CD14-positive monocyte (primary cell): ENCODE measurements around the gene GH1. TPM values are rescaled to one million over a fixed set of nuclear protein-coding genes. Genes with fewer than 3 reads are reported as not detected.
"Not testable (repeated sequence)": the region's sequence is repeated elsewhere in the genome, so short reads cannot be mapped to it uniquely, and the experiment has no call there.

Source experiments
- DNase-seq, 3 donors: peaks; one replicate each; pipeline ENCODE4 v3.0.0-alpha.2; 2011 to 2022
- H2AFZ ChIP-seq: 2 replicates; pipeline ENCODE4 v1.6.0; 2012; ENCODE audit warnings: mild to moderate bottlenecking, low read depth, low read length, inconsistent platforms; ENCODE audit not compliant: insufficient read depth, poor library complexity, severe bottlenecking
- H3K27ac ChIP-seq, 2 donors: 1 replicate in 1 of 2; 2 replicates in 1 of 2; pipeline ENCODE4 v1.5.1; 2012 to 2013; ENCODE audit warnings: low read length in 2 of 2, control low read depth in 1 of 2, inconsistent platforms in 1 of 2, low read depth in 1 of 2, mild to moderate bottlenecking in 1 of 2
- H3K27me3 ChIP-seq, 2 donors: one replicate each; pipeline versions ENCODE4 v1.6.0 to v1.6.1; 2011 to 2013; ENCODE audit warnings: low read length in 2 of 2; ENCODE audit not compliant: control insufficient read depth in 2 of 2, insufficient read depth in 2 of 2
- H3K36me3 ChIP-seq, 2 donors: replicated peaks in 1 of 2; 1 replicate in 1 of 2; 2 replicates in 1 of 2; pipeline versions ENCODE4 v1.5.1 to v1.6.1; 2012 to 2013; ENCODE audit warnings: low read length in 2 of 2, control low read depth in 1 of 2, inconsistent platforms in 1 of 2, mild to moderate bottlenecking in 1 of 2; ENCODE audit not compliant: insufficient read depth in 2 of 2, control insufficient read depth in 1 of 2
- H3K4me1 ChIP-seq, 2 donors: 1 replicate in 1 of 2; 2 replicates in 1 of 2; pipeline versions ENCODE4 v1.5.1 to v1.6.1; 2012 to 2013; ENCODE audit warnings: low read length in 2 of 2, control low read depth in 1 of 2, inconsistent platforms in 1 of 2, mild to moderate bottlenecking in 1 of 2, moderate library complexity in 1 of 2; ENCODE audit not compliant: insufficient read depth in 2 of 2, control insufficient read depth in 1 of 2
- H3K4me2 ChIP-seq: replicated peaks from 2 replicates; pipeline ENCODE3; 2012; ENCODE audit warnings: low read length, moderate library complexity, mild to moderate bottlenecking; ENCODE audit not compliant: poor library complexity, severe bottlenecking; ENCODE audit errors: extremely low read depth
- H3K4me3 ChIP-seq, 3 experiments: fragments of 200-600 bp in 1 of 3; sonication (generic) in 1 of 3; replicated peaks in 1 of 3; 1 replicate in 2 of 3; 2 replicates in 1 of 3; pipeline ENCODE4 v1.5.1; 2011 to 2013; ENCODE audit warnings: low read length in 3 of 3, mild to moderate bottlenecking in 3 of 3, control low read depth in 2 of 3, low read depth in 2 of 3, inconsistent platforms in 1 of 3, moderate library complexity in 1 of 3
- H3K79me2 ChIP-seq: 2 replicates; pipeline ENCODE4 v1.6.0; 2012; ENCODE audit warnings: mild to moderate bottlenecking, control low read depth, inconsistent platforms, low read length, moderate library complexity; ENCODE audit not compliant: insufficient read depth
- H3K9ac ChIP-seq: 2 replicates; pipeline ENCODE4 v1.6.0; 2017; ENCODE audit warnings: low read length, mild to moderate bottlenecking; ENCODE audit not compliant: insufficient read depth, poor library complexity, severe bottlenecking
- H3K9me3 ChIP-seq, 2 donors: replicated peaks in 1 of 2; 1 replicate in 1 of 2; 2 replicates in 1 of 2; pipeline versions ENCODE4 v1.5.1 to v1.6.1; 2012 to 2013; ENCODE audit warnings: low read length in 2 of 2, control low read depth in 1 of 2; ENCODE audit not compliant: control insufficient read depth in 1 of 2, insufficient read depth in 1 of 2
- H4K20me1 ChIP-seq: 2 replicates; pipeline ENCODE4 v1.6.0; 2012; ENCODE audit warnings: mild to moderate bottlenecking, low read length, control low read depth, moderate library complexity; ENCODE audit not compliant: insufficient read depth
- H3K27ac Mint-ChIP-seq, 7 donors: one replicate each; pipeline ENCODE4 v1.8.0; 2020; ENCODE audit warnings: mild to moderate bottlenecking in 7 of 7, mixed read lengths in 7 of 7, moderate library complexity in 6 of 7, inconsistent platforms in 2 of 7
- H3K27me3 Mint-ChIP-seq, 3 donors: one replicate each; pipeline ENCODE4 v1.8.0; 2021 to 2022; ENCODE audit warnings: low read depth in 3 of 3, mild to moderate bottlenecking in 3 of 3, mixed read lengths in 3 of 3, moderate library complexity in 3 of 3, inconsistent platforms in 1 of 3
- H3K36me3 Mint-ChIP-seq, 2 donors: one replicate each; pipeline ENCODE4 v1.8.0; 2020; ENCODE audit warnings: mixed read lengths in 2 of 2, inconsistent platforms in 1 of 2, mild to moderate bottlenecking in 1 of 2
- H3K4me1 Mint-ChIP-seq: one replicate; pipeline ENCODE4 v1.8.0; 2020; ENCODE audit warnings: mild to moderate bottlenecking, mixed read lengths
- H3K4me3 Mint-ChIP-seq, 2 donors: one replicate each; pipeline ENCODE4 v1.8.0; 2020; ENCODE audit warnings: mild to moderate bottlenecking in 2 of 2, mixed read lengths in 2 of 2, moderate library complexity in 1 of 2
- H3K9me3 Mint-ChIP-seq, 7 donors: one replicate each; pipeline ENCODE4 v1.8.0; 2020 to 2022; ENCODE audit warnings: mixed read lengths in 7 of 7, mild to moderate bottlenecking in 6 of 7, moderate library complexity in 6 of 7, inconsistent platforms in 2 of 7
- WGBS: methylation state at CpG from one replicate; pipeline ENCODE4 v1.1.5; 2013; ENCODE audit warnings: missing lambda C conversion rate; ENCODE audit not compliant: insufficient coverage; 5-methylcytosine and 5-hydroxymethylcytosine counted together
- intact Hi-C, 2 donors: fragments of 100-400 bp; cut with micrococcal nuclease; formaldehyde crosslinking; loops; one replicate each; pipeline versions ENCODE4 v1.15.0 to v1.15.1; 2023
- polyA plus RNA-seq, 3 donors: library from polyadenylated mRNA; depleted of rRNA in 1 of 3; unstranded in 2 of 3; stranded (reverse) in 1 of 3; fragments of 300-500 nt in 2 of 3; fragments of >200 nt in 1 of 3; fragmentation: Illumina TruSeq in 2 of 3; gene quantifications; 1 replicate in 2 of 3; 2 replicates in 1 of 3; pipeline ENCODE4 v1.2.3, GENCODE V29; 2012 to 2021
- TF ChIP-seq, protein P1 (sequence below): fragments of 200-600 bp; IDR thresholded peaks from one replicate; pipeline ENCODE4 v1.8.0; 2022; ENCODE audit warnings: antibody characterized with exemption, mild to moderate bottlenecking

GH1 gene
- polyA plus RNA-seq, 3 donors = not detected

GRCh38 chr17:63903787-63904201 is 14.8 kb downstream of the GH1 start:
- intact Hi-C loops = loop anchor here in 1 of 2 donors (5.0 kb wide), 1 partner anchor 44 kb away; no protein-coding TSS in a partner anchor
- H3K9me3 Mint-ChIP-seq, H3K9ac ChIP-seq, H3K27ac ChIP-seq, H3K4me3 Mint-ChIP-seq, H4K20me1 ChIP-seq, H3K79me2 ChIP-seq, H3K9me3 ChIP-seq, H3K4me2 ChIP-seq, H3K36me3 ChIP-seq, H3K4me1 ChIP-seq, H3K4me3 ChIP-seq, H2AFZ ChIP-seq, H3K4me1 Mint-ChIP-seq, H3K27me3 ChIP-seq, H3K36me3 Mint-ChIP-seq, H3K27me3 Mint-ChIP-seq: not testable (repeated sequence)
- peak overlapping the region in 1 of 7 donors; percentile 35 for H3K27ac Mint-ChIP-seq
- peak; percentile 6 to 31 (median 13) for DNase-seq
- WGBS = 50% methylated on average over 2 of the region's 5 CpGs
- TF ChIP-seq, protein P1, sequence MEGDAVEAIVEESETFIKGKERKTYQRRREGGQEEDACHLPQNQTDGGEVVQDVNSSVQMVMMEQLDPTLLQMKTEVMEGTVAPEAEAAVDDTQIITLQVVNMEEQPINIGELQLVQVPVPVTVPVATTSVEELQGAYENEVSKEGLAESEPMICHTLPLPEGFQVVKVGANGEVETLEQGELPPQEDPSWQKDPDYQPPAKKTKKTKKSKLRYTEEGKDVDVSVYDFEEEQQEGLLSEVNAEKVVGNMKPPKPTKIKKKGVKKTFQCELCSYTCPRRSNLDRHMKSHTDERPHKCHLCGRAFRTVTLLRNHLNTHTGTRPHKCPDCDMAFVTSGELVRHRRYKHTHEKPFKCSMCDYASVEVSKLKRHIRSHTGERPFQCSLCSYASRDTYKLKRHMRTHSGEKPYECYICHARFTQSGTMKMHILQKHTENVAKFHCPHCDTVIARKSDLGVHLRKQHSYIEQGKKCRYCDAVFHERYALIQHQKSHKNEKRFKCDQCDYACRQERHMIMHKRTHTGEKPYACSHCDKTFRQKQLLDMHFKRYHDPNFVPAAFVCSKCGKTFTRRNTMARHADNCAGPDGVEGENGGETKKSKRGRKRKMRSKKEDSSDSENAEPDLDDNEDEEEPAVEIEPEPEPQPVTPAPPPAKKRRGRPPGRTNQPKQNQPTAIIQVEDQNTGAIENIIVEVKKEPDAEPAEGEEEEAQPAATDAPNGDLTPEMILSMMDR = peak; percentile 61

- H3K4me1 Mint-ChIP-seq, H3K4me2 ChIP-seq, H3K4me3 Mint-ChIP-seq, H3K27me3 ChIP-seq, H3K27ac Mint-ChIP-seq, H3K36me3 Mint-ChIP-seq, H2AFZ ChIP-seq, H3K36me3 ChIP-seq, H3K27ac ChIP-seq, H3K4me1 ChIP-seq, H3K4me3 ChIP-seq, H3K27me3 Mint-ChIP-seq, H3K9ac ChIP-seq, H3K9me3 ChIP-seq, DNase-seq, H3K79me2 ChIP-seq, H4K20me1 ChIP-seq, H3K9me3 Mint-ChIP-seq: not testable (repeated sequence)
- 90% methylated on average over 2 of the region's 2 CpGs for WGBS
- intact Hi-C loops = loop anchor here in 1 of 2 donors (5.0 kb wide), 1 partner anchor 45 kb away; no protein-coding TSS in a partner anchor
These were observed 16.7 kb downstream of the GH1 start for GRCh38 chr17:63901971-63902370.

DNA sequence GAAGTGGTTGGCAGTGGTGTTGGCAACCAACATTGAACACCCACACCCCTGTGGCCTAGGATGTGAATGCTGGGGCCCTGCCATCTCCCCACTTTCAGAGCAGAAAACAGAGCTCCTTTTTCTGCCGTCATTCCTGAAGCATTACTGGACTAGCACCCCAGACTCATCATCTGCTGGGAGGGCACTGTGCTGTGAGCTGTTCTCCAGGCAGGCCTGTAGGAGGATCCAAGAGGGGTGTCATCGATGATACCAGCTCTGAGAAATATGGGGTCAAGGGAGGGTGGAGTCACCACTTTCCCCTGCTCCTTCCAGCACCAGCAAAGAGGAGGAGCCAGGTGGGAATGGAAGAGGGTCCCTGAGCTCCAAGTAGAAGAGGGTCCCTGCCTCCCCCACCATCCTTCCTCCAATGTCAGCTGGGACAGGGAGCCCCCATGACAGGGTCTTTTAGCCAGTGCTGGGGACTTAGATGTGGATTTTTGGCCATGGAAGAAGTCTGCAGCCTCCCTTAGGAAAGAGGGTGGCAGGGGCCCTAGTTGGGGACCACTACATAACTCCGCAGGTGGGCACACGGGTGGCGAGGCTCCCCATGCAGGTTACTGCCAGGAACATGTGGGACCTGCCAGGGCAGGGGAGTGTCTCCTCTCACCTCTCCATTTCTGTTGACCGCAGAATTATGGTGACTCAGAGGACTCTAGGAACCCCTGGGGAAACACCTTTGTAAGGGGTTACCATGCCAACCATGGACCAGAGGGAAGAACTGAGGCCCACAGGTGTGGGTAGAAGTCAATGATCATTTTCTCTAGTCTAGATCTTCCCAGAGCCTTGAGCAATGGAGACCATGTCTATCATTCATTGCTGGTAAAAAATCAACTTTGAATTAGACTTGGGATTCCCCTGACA is 19.5 kb downstream of the GH1 start:
- H3K9me3 ChIP-seq, DNase-seq, H3K4me2 ChIP-seq, H4K20me1 ChIP-seq, H3K27ac Mint-ChIP-seq, H3K4me3 ChIP-seq, H3K4me3 Mint-ChIP-seq, H3K27me3 Mint-ChIP-seq, H3K36me3 Mint-ChIP-seq, H3K27ac ChIP-seq, H3K27me3 ChIP-seq, H3K9me3 Mint-ChIP-seq, H3K9ac ChIP-seq, H3K79me2 ChIP-seq, H3K4me1 ChIP-seq, H3K4me1 Mint-ChIP-seq, H3K36me3 ChIP-seq, intact Hi-C loops, H2AFZ ChIP-seq: not testable (repeated sequence)
- 100% methylated on average over 1 of the region's 6 CpGs for WGBS
